Inferior parietal cortex (tissue), 1 donor: ENCODE data around the gene ABHD1.
"Not testable (repeated sequence)": the region's sequence is repeated elsewhere in the genome, so short reads cannot be mapped to it uniquely, and the experiment has no call there.

ENCODE experiments used
- DNase-seq: peaks from one replicate; pipeline ENCODE4 v3.0.0-alpha.2; 2016; ENCODE audit errors: extremely low spot score

ABHD1 gene

GRCh38 chr2:27164960-27165763, 41.5 kb downstream of the ABHD1 start:
- DNase-seq: no peak

GRCh38 chr2:27170581-27171337, 47.1 kb downstream of the ABHD1 start:
- DNase-seq: no peak

GRCh38 chr2:27171351-27171848, 47.8 kb downstream of the ABHD1 start:
- no peak for DNase-seq

GRCh38 chr2:27174638-27175037, 51.0 kb downstream of the ABHD1 start:
- DNase-seq: no peak

GRCh38 chr2:27175330-27175729, 51.7 kb downstream of the ABHD1 start:
- no peak for DNase-seq

DNA sequence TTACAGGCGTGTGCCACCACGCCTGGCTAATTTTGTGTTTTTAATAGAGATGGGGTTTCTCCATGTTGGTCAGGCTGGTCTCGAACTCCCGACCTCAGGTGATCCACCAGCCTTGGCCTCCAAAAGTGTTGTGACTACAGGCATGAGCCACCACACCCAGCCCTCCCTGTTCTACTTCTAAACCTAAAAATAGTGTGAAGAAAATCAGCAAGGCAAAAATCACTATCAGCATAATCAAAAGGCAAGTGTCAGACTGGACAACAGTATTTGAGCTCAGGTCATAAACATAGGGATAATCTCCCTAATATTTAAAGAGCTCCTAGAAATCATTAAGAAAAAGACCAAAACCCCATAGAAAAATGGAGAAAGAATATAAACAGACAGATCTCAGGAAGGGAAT, 52.2 kb downstream of the ABHD1 start:
- not testable (repeated sequence) for DNase-seq

GRCh38 chr2:27177441-27178351, 54.1 kb downstream of the ABHD1 start:
- no peak for DNase-seq

GRCh38 chr2:27178469-27178868, 54.9 kb downstream of the ABHD1 start:
- DNase-seq: no peak

- no peak for DNase-seq
Observed at GRCh38 chr2:27179344-27180000, 55.9 kb downstream of the ABHD1 start.
